A673 (cell line): Measurements from ENCODE around the gene IFNA5. TPM values are rescaled to one million over a fixed set of nuclear protein-coding genes. Genes with fewer than 3 reads are reported as not detected.

ENCODE experiments used
- BruUV-seq: library from RNA; stranded (reverse); fragments of 400-500 nt; replicated peaks from 2 replicates; lab custom pipeline; 2021; lab: Mats Ljungman, UMichigan
- CTCF ChIA-PET: fragments of 300-600 bp; sonication (Branson Sonifier 250); formaldehyde crosslinking; loops from one replicate; lab custom pipeline; 2022; ENCODE audit warnings: antibody characterized with exemption; lab: Charles Lee
- POLR2A ChIA-PET: fragments of 300-600 bp; sonication (Branson Sonifier 250); formaldehyde crosslinking; loops from one replicate; lab custom pipeline; 2022; ENCODE audit warnings: antibody characterized with exemption; ENCODE audit not compliant: low non-redundant PET; lab: Charles Lee
- DNase-seq: peaks from one replicate; pipeline ENCODE4 v3.0.0-alpha.2; 2015; ENCODE audit warnings: low spot score
- H3K27ac ChIP-seq: fragments of 200-600 bp; sonication (generic); 2 replicates; pipeline ENCODE4 v1.5.1; 2016; ENCODE audit warnings: mixed run types, low read depth, mild to moderate bottlenecking, mixed read lengths, antibody characterized with exemption, low read length; ENCODE audit not compliant: poor library complexity, severe bottlenecking
- H3K27me3 ChIP-seq: fragments of 200-600 bp; sonication (generic); replicated peaks from 2 replicates; pipeline ENCODE4 v1.6.1; 2017; ENCODE audit warnings: mixed run types, low read depth, mild to moderate bottlenecking, mixed read lengths, antibody characterized with exemption, low read length; ENCODE audit not compliant: insufficient read depth, poor library complexity
- H3K36me3 ChIP-seq: fragments of 200-600 bp; sonication (generic); 2 replicates; pipeline ENCODE4 v1.6.1; 2016; ENCODE audit warnings: mixed run types, mild to moderate bottlenecking, mixed read lengths, antibody characterized with exemption, low read length; ENCODE audit not compliant: insufficient read depth, poor library complexity, severe bottlenecking
- H3K4me1 ChIP-seq: fragments of 200-600 bp; sonication (generic); 2 replicates; pipeline ENCODE4 v1.6.1; 2017; ENCODE audit warnings: mixed run types, mild to moderate bottlenecking, mixed read lengths, antibody characterized with exemption, low read length; ENCODE audit not compliant: insufficient read depth, poor library complexity, severe bottlenecking
- H3K4me3 ChIP-seq: fragments of 200-600 bp; sonication (generic); 2 replicates; pipeline ENCODE4 v1.5.1; 2016; ENCODE audit warnings: low read depth, mixed run types, mild to moderate bottlenecking, mixed read lengths, low read length; ENCODE audit not compliant: poor library complexity, severe bottlenecking
- H3K9me3 ChIP-seq: fragments of 200-600 bp; sonication (generic); 2 replicates; pipeline ENCODE4 v1.6.1; 2016; ENCODE audit warnings: mixed run types, low read depth, mild to moderate bottlenecking, mixed read lengths, antibody characterized with exemption, low read length; ENCODE audit not compliant: poor library complexity, severe bottlenecking
- CTCF ChIP-seq: fragments of 300-800, 200-600 bp; sonication (generic); conservative IDR thresholded peaks from 2 replicates; pipeline ENCODE4 v1.5.1; 2017; ENCODE audit warnings: low read depth, mild to moderate bottlenecking, antibody characterized with exemption, low read length, moderate library complexity, mixed read lengths
- EZH2 ChIP-seq: fragments of 200-600 bp; sonication (generic); IDR thresholded peaks from 2 replicates; pipeline ENCODE4 v1.6.1; 2017; ENCODE audit warnings: borderline replicate concordance, low read depth, mild to moderate bottlenecking, mixed read lengths, antibody characterized with exemption, low read length; ENCODE audit not compliant: poor library complexity, severe bottlenecking
- intact Hi-C: fragments of 100-400 bp; cut with micrococcal nuclease; formaldehyde crosslinking; loops from one replicate; pipeline ENCODE4 v1.10.0; 2022; ENCODE audit not compliant: unreplicated experiment
- total RNA-seq: library from RNA; stranded (reverse); gene quantifications from 2 replicates; pipeline ENCODE4 v1.2.3, GENCODE V29; 2021

The IFNA5 gene
- total RNA-seq, 1 experiment from 2014 or later: not detected

GRCh38 chr9:21281275-21281674 lies 23.8 kb downstream of the IFNA5 start:
- Histone ChIP-seq H3K4me3 (no peak overlapping the region), H3K4me1 (no peaks in the 10 kb centered on the region), H3K36me3 (no peaks in the 10 kb centered on the region), H3K27me3 (peaks cover 8% of the 10 kb centered on the region), H3K27ac (no peak overlapping the region), H3K9me3 (no peaks in the 10 kb centered on the region)
- CTCF ChIA-PET: no interaction called here
- POLR2A ChIA-PET: no interaction called here
- DNase-seq: no peak
- BruUV-seq: no TSS peak
- TF ChIP-seq CTCF (no peak), EZH2 (no peak)
- intact Hi-C loops: no loop called here

- Histone ChIP-seq H3K36me3 (no peaks in the 10 kb centered on the region), H3K27ac (no peak overlapping the region), H3K4me3 (no peak overlapping the region), H3K9me3 (no peaks in the 10 kb centered on the region), H3K27me3 (peaks cover 29% of the 10 kb centered on the region), H3K4me1 (no peaks in the 10 kb centered on the region)
- no TSS peak for BruUV-seq
- intact Hi-C loops: no loop called here
- CTCF ChIA-PET: no interaction called here
- no peak for DNase-seq
- no peak for TF ChIP-seq CTCF
- POLR2A ChIA-PET: no interaction called here
Measured at GRCh38 chr9:21268347-21268657, 36.8 kb downstream of the IFNA5 start.

- no peak overlapping the region for H3K27ac ChIP-seq
- POLR2A ChIA-PET: no interaction called here
- DNase-seq: no peak
- CTCF ChIA-PET: no interaction called here
- no TSS peak for BruUV-seq
- H3K4me3 ChIP-seq: no peak overlapping the region
- H3K9me3 ChIP-seq: no peaks in the 10 kb centered on the region
- no peaks in the 10 kb centered on the region for H3K36me3 ChIP-seq
- peaks cover 29% of the 10 kb centered on the region for H3K27me3 ChIP-seq
- intact Hi-C loops: no loop called here
- H3K4me1 ChIP-seq: no peaks in the 10 kb centered on the region
- TF ChIP-seq CTCF (no peak), EZH2 (no peak)
Measured at GRCh38 chr9:21267485-21268346, 37.4 kb downstream of the IFNA5 start.
